Measurements from ENCODE around the gene EXOC3L2. TPM values are rescaled to one million over a fixed set of nuclear protein-coding genes. Genes with fewer than 3 reads are reported as not detected.

Gene EXOC3L2
- total RNA-seq, 1 experiment from 2014 or later: not detected

GRCh38 chr19:45218911-45219743 lies 26.1 kb downstream of the EXOC3L2 start:
- ATAC-seq: no peak
- Histone ChIP-seq H3K36me3 (ENCODE audit: control insufficient read depth in 1 of 2, insufficient read depth in 2 of 2, low read length in 2 of 2) (no peaks in the 10 kb centered on the region), H3K27ac (ENCODE audit: low read depth, low read length) (no peak overlapping the region), H3K4me1 (ENCODE audit: control insufficient read depth in 1 of 2, insufficient read depth in 2 of 2, low read length in 2 of 2) (no peaks in the 10 kb centered on the region), H3K4me2 (ENCODE audit: low read length) (no peak overlapping the region), H4K20me1 (ENCODE audit: insufficient read depth) (no peaks in the 10 kb centered on the region), H3K79me2 (ENCODE audit: insufficient read depth, low read length) (no peaks in the 10 kb centered on the region), H3K4me3 (replicated peaks in 1 of 2; ENCODE audit: low read depth in 1 of 2, low read length in 2 of 2) (no peak overlapping the region), H2AFZ (ENCODE audit: low read depth, low read length, poor library complexity, severe bottlenecking) (no peak overlapping the region), H3K9me2 (ENCODE audit: insufficient read depth) (no peaks in the 10 kb centered on the region), H3K27me3 (ENCODE audit: insufficient read depth, low read length) (no peaks in the 10 kb centered on the region), H3K9me3 (ENCODE audit: control insufficient read depth in 1 of 2, insufficient read depth in 1 of 2, low read depth in 1 of 2, low read length in 2 of 2) (no peaks in the 10 kb centered on the region), H3K9ac (ENCODE audit: low read length) (no peak overlapping the region)
- CTCF ChIA-PET: no interaction called here
- POLR2A ChIA-PET: no interaction called here
- BruUV-seq (replicated peaks): no TSS peak
- no peak for TF ChIP-seq JUND (IDR thresholded peaks at IDR 0.05)
- TF ChIP-seq SIN3A (IDR thresholded peaks at IDR 0.05; ENCODE audit: low read depth): no peak
- TF ChIP-seq RAD21 (IDR thresholded peaks at IDR 0.05; ENCODE audit: low read depth): no peak
- TF ChIP-seq YY1 (IDR thresholded peaks at IDR 0.05; ENCODE audit: extremely low read depth, insufficient replicate concordance, low read depth, low read length): no peak
- no peak for TF ChIP-seq CTCF (IDR thresholded peaks at IDR 0.05 in 2 of 3, conservative IDR thresholded peaks at IDR 0.05 in 1 of 3; ENCODE audit: borderline replicate concordance in 1 of 3, insufficient read depth in 1 of 3, low read depth in 2 of 3, low read length in 2 of 3)
- no peak for TF ChIP-seq SRF (IDR thresholded peaks at IDR 0.05; ENCODE audit: low read depth)
- no peak for TF ChIP-seq CEBPB (IDR thresholded peaks at IDR 0.05; ENCODE audit: low read depth)
- no peak for TF ChIP-seq POLR2AphosphoS5 (IDR thresholded peaks at IDR 0.05; ENCODE audit: low read depth, low read length)
- intact Hi-C loops (cut with micrococcal nuclease): no loop called here
- no peak for DNase-seq (ENCODE audit: low read depth, low spot score)
- RAD21 ChIA-PET (ENCODE audit: low non-redundant PET in 1 of 2, low total read pairs in 2 of 2, uncharacterized antibody in 2 of 2, unreplicated experiment in 2 of 2): no interaction called here

Data from HCT116 (cell line).